GM20431 (cell line): Measurements from ENCODE around the gene CD8B2.
"Not testable (repeated sequence)": the region's sequence is repeated elsewhere in the genome, so short reads cannot be mapped to it uniquely, and the experiment has no call there.

Experiments used
- in situ Hi-C: fragments of 300-500 bp; cut with MseI, MboI; formaldehyde crosslinking; loops from one replicate; pipeline ENCODE4 v1.15.0; 2020; ENCODE audit warnings: low sequenced_read_pairs; ENCODE audit not compliant: unreplicated experiment

Gene CD8B2

GRCh38 chr2:106546391-106546990, 59.3 kb downstream of the CD8B2 start:
- in situ Hi-C loops, result loop anchor here (25.0 kb wide), 1 partner anchor 434 kb away; no protein-coding TSS in a partner anchor

GRCh38 chr2:106547164-106547903, 60.2 kb downstream of the CD8B2 start:
- in situ Hi-C loops, result loop anchor here (25.0 kb wide), 1 partner anchor 435 kb away; no protein-coding TSS in a partner anchor

GRCh38 chr2:106551417-106552130, 64.4 kb downstream of the CD8B2 start:
- in situ Hi-C loops, result no loop called here

GRCh38 chr2:106552921-106553320, 65.8 kb downstream of the CD8B2 start:
- in situ Hi-C loops, result no loop called here

- in situ Hi-C loops, result no loop called here
Measured at GRCh38 chr2:106553321-106553720, 66.2 kb downstream of the CD8B2 start.

- in situ Hi-C loops, result no loop called here
Measured at GRCh38 chr2:106554411-106554810, 67.2 kb downstream of the CD8B2 start.

- in situ Hi-C loops, result no loop called here
Measured at GRCh38 chr2:106555053-106555452, 67.9 kb downstream of the CD8B2 start.

GRCh38 chr2:106559786-106560185, 72.6 kb downstream of the CD8B2 start:
- in situ Hi-C loops, result not testable (repeated sequence)

DNA sequence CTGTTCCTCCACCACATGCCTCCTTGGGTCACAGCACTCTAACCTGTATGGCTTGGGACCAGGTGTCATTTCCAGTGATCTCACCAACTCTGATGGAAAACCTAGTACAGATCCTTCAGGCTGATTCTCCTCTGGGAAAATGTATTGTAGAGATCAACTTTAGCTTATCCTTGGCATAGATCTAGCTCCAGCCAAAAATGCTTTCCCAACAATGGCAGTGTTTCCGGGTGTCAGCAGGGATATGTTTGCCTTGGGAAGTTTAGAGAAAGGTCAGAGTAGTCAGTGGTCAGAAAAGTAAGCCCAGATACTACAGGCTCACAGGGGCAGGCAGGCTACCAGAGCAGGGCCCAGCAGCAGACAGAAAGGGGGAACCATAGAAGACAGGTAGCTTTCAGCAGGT, 73.6 kb downstream of the CD8B2 start:
- in situ Hi-C loops, result no loop called here

DNA sequence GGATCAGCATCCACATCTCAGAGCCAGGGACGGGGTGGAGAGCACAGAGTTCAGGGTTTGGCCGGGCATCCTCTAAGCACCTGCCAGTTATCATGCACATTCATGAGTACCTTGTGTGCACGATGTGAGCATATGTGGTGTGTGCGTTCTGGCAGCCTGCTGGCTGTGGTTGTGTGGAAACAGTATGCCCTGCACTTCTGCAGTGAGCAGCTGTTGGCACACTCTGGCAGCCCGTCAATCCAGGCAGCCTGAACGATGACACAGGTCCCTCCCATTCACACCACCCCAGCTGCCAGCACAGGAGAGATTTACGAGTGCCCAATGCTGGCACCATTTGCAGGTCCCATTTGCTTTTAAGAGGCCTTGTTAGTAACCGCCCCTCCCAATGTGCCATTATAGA, 74.2 kb downstream of the CD8B2 start:
- in situ Hi-C loops, result no loop called here

DNA sequence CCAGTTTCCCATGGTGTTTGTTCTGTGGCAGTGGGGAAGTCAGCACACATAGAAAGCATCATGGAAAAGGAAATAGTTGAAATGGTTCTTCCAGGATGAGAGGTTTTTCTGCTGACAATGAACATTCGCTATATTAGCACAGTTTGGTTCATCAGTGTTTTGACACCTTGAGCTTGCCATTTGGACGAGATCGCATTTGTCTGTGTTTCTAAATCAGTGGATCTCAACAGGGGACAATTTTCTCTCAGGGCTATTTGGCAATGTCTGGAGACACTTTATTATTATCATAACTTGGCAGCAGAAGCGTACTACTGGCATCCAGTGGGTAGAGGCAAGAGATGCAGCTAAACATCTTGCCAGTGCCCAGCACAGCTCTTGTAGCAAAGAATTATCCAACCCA, 74.6 kb downstream of the CD8B2 start:
- in situ Hi-C loops, result no loop called here

DNA sequence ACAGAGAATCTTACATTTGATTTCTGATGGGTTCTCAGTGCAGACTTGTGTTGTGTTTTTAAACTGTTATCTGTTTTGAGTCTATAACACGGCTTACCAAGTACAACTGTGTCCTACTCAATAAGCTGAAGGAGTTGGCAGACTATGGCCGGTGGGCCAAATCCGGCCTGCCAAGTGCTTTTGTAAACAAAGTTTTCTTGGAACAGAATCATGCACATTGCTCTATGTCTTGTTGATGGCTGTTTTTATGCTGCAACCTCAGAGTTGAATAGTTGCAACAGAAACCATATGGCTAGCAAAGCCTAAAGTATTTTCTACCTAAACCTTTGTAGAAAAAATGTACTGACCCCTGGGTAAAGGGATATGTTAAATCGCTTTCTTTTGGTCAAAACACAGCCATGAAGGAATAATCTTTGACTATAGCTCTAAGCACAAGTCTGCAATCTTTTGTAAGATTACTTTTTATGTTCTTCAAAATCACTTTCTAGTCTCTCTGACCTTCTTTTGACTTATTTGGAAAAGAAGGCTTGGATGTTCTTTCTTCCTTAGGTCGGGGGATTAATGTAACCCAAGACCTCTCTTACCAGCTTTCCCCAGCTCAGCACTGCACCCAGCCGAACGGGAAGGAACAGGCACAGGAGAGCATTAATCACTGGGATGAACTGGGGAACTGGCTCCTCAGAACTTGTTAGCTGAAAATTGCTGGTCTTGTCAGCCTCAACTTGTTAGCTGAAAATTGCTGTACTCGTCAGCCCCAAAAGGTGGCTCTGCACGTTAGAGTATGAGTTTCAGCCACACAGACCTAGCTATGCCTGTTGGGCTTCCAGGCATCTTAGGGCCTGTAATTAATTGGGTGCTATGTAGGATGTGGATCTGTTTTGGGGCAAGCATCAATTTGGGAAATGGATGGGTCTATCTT, 75.4 kb downstream of the CD8B2 start:
- in situ Hi-C loops, result no loop called here

GRCh38 chr2:106563195-106563594, 76.0 kb downstream of the CD8B2 start:
- in situ Hi-C loops, result no loop called here

GRCh38 chr2:106565599-106565998, 78.4 kb downstream of the CD8B2 start:
- in situ Hi-C loops, result no loop called here

DNA sequence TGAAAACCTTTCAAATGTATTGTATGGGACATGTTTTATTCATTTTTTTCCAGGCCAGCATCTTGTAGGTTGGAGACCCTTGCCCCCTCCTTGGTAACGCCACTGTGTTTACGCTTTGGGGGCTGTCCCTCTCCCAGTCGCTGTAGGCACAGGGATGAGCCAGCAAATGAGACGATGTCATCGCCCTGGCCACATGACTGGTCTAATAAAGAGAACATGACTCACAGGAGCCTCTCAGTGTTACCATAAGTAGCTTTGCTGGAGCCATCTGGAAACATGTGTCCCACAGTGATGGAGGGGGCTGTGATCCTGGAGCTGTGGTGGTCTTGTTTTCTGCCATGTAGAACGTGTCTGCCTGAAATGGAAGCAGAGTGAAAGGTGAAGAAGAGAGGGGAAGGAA, 78.9 kb downstream of the CD8B2 start:
- in situ Hi-C loops, result no loop called here

GRCh38 chr2:106566484-106566883, 79.3 kb downstream of the CD8B2 start:
- in situ Hi-C loops, result not testable (repeated sequence)

- in situ Hi-C loops, result no loop called here
Measured at GRCh38 chr2:106570316-106570715, 83.2 kb downstream of the CD8B2 start.
